ENCODE results near the gene GALM. TPM values are rescaled to one million over a fixed set of nuclear protein-coding genes. Genes with fewer than 3 reads are reported as not detected.
A peak's percentile ranks its signal among the peaks of the same experiment; 100 is the strongest.
"Not testable (repeated sequence)": the region's sequence is repeated elsewhere in the genome, so short reads cannot be mapped to it uniquely, and the experiment has no call there.

Gene GALM
- total RNA-seq, 1 donor from 2014 or later: 4.1 TPM

GRCh38 chr2:38739524-38739923 lies 73.6 kb downstream of the GALM start:
- DNase-seq (ENCODE audit: low read depth in 2 of 2): no peak

- DNase-seq (ENCODE audit: low read depth in 2 of 2): peak; percentile 47 to 55
Observed at GRCh38 chr2:38740851-38741731, 75.2 kb downstream of the GALM start.

GRCh38 chr2:38742797-38743559 lies 77.1 kb downstream of the GALM start:
- no peak for DNase-seq (ENCODE audit: low read depth in 2 of 2)

- no peak for DNase-seq (ENCODE audit: low read depth in 2 of 2)
Observed at GRCh38 chr2:38743672-38744398, 77.9 kb downstream of the GALM start.

- no peak for DNase-seq (ENCODE audit: low read depth in 2 of 2)
Observed at GRCh38 chr2:38744399-38744780, 78.5 kb downstream of the GALM start.

GRCh38 chr2:38745267-38745666 lies 79.4 kb downstream of the GALM start:
- no peak for DNase-seq (ENCODE audit: low read depth in 2 of 2)

- no peak for DNase-seq (ENCODE audit: low read depth in 2 of 2)
Observed at GRCh38 chr2:38747007-38747424, 81.1 kb downstream of the GALM start.

GRCh38 chr2:38747819-38748218 lies 81.9 kb downstream of the GALM start:
- no peak for DNase-seq (ENCODE audit: low read depth in 2 of 2)

GRCh38 chr2:38748391-38748790 lies 82.5 kb downstream of the GALM start:
- no peak for DNase-seq (ENCODE audit: low read depth in 2 of 2)

GRCh38 chr2:38748943-38749804 lies 83.3 kb downstream of the GALM start:
- no peak for DNase-seq (ENCODE audit: low read depth in 2 of 2)

GRCh38 chr2:38750011-38750890 lies 84.3 kb downstream of the GALM start:
- DNase-seq (ENCODE audit: low read depth in 2 of 2): peak in 1 of 2 donors; percentile 47

GRCh38 chr2:38750891-38751595 lies 85.1 kb downstream of the GALM start, which contains the start of gene SRSF7:
Gene SRSF7 (minus strand): TSS chr2:38751361. CDS start chr2:38751256, 105 bp downstream.
- DNase-seq (ENCODE audit: low read depth in 2 of 2): peak; percentile 96 to 98

- DNase-seq (ENCODE audit: low read depth in 2 of 2): no peak
Observed at GRCh38 chr2:38751596-38752410, 85.9 kb downstream of the GALM start.

GRCh38 chr2:38754049-38754448 lies 88.1 kb downstream of the GALM start:
- DNase-seq (ENCODE audit: low read depth in 2 of 2): no peak

GRCh38 chr2:38754506-38754905 lies 88.6 kb downstream of the GALM start:
- DNase-seq (ENCODE audit: low read depth in 2 of 2): no peak

- DNase-seq (ENCODE audit: low read depth in 2 of 2): not testable (repeated sequence)
Observed at GRCh38 chr2:38755891-38756290, 90.0 kb downstream of the GALM start.

GRCh38 chr2:38763228-38763627 lies 97.3 kb downstream of the GALM start:
- no peak for DNase-seq (ENCODE audit: low read depth in 2 of 2)

- DNase-seq (ENCODE audit: low read depth in 2 of 2): no peak
Observed at GRCh38 chr2:38763728-38764127, 97.8 kb downstream of the GALM start.

Measured in dermis microvascular lymphatic vessel endothelial cell (primary cell).